Activated CD4-positive, alpha-beta T cell treated with anti-CD3 and anti-CD28 coated beads, Interleukin-2, amount 50 U/mL, for 48 hours (primary cell): ENCODE data around the gene HMCN2.

Experiments
- DNase-seq, 2 experiments: peaks; one replicate each; pipeline ENCODE4 v3.0.0-alpha.2; 2020

Gene HMCN2

DNA sequence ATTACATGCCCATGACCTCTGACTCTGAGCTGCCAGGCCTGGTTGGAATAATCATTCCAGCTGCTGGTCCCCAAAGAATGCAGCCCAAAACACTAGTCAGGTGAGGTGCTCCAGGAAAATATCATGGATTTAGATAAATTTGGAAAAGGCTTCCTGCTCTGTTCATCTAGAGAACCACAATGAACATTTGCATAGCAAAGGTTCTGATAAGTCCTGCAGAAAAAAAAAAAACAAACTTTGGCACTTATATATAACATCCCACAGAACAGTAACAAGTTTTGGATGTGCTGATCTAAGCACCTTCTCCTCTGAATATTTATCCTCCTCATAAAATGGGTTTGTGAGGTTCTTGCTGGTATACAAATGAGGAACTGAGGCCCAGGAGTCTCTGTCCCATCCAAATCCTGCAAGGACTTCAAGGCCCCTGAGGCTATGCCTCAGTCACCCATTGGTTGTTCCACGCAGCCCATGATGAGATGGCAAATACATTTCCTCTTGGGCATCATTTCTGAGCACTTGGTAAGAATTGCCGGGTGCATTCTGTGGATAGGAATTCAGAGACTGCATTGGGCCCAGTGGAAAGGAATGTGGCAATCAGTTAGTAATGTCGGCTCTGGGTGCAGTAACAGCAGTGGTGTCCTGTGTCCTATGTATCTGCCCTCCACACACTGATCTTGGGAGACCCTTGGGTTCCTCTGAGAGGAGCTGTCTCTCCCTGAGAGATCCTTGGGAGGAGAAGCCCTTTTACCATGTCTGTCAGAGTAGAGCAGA lies 105.8 kb downstream of the HMCN2 start:
- DNase-seq, result no peak

DNA sequence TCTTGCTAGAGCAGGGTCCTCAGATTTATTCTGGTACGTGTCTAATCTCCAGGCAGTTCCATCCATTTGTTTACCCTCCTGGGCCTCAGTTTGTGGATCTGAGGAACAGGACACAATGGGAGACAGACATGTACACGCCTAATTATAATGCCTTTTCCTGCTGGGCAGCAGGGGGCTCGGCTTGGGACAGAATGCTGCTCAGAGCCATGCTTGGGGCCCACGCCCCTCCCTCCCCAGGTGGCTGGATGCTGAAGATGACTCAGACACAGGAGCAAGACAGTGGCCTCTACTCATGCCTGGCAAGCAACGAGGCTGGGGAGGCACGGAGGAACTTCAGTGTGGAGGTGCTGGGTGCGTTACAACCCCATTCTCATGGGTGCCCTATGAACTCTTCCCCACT lies 106.5 kb downstream of the HMCN2 start:
- DNase-seq, result no peak

DNA sequence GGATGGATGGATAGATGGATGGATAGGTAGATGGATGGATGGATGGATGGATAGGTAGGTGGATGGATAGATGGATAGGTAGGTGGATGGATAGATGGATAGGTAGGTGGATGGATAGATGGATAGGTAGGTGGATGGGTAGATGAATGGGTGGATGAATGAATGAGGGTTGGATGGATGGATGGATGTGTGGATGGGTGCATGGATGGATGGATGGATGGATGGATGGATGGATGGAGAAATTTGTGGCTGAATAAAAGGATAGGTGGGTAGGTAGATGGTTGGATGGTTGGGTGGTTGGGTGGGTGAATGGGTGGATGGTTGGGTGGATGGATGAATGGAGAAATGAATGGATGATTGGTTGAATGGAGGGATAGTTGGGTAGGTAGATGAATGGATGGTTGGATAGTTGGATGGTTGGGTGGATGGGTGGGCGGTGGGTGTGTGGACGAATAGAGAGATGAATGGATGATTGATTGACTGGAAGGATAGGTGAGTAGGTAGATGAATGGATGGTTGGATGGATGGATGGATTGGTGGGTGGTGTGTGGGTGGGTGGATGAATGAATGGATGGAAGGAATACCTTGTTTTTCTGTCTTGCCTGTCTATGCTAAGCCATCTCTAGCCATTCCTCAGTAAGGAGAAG lies 108.2 kb downstream of the HMCN2 start:
- no peak for DNase-seq

- no peak for DNase-seq
Observed at GRCh38 chr9:130377612-130378011, 112.1 kb downstream of the HMCN2 start.

DNA sequence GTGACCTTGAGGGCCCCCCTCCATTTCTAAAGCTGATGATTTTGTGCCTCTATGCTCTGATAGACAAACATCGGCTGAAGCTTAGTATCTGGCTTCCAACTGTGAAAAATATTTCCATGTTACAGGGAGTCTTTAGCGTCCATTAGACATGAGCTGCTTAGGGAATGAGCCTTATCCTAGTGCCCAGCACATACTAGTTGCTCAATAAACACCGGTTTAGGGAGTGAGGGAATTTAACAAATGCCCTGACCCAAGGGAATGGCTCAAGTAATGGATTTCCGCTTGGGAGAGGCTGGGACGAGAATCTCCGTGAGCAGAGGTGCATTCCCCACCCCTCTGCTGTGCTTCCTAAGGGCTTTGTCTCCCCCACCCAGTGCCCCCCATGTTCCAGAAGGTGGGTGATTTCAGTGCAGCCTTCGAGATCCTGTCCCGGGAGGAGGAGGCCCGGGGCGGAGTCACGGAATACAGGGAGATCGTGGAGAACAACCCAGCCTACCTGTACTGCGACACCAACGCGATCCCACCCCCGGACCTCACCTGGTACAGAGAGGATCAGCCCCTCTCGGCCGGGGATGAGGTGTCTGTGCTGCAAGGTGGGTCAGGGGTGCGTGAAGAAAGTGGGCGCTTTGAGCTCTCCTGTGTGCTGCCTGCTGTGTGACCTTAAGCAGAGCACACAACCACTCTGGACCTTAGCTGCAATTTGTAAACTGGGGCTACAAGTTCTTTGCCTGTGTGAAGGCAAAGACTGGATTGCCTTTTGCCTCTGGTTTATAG lies 113.5 kb downstream of the HMCN2 start:
- no peak for DNase-seq

DNA sequence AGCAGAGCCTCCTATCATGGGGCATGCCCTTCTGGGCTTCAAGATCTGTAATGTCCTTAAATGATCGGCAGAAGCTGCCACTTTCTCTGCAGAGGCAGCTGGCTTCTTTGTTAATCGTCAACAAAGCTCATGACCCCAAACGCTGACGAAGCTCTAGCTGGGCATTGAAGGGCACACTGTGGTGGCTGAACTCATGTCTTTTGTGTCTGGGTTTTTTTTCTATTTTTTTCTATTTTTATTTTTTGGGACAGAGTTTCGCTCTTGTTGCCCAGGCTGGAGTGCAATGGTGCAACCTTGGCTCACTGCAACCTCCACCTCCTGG lies 114.0 kb downstream of the HMCN2 start:
- DNase-seq, result no peak

DNA sequence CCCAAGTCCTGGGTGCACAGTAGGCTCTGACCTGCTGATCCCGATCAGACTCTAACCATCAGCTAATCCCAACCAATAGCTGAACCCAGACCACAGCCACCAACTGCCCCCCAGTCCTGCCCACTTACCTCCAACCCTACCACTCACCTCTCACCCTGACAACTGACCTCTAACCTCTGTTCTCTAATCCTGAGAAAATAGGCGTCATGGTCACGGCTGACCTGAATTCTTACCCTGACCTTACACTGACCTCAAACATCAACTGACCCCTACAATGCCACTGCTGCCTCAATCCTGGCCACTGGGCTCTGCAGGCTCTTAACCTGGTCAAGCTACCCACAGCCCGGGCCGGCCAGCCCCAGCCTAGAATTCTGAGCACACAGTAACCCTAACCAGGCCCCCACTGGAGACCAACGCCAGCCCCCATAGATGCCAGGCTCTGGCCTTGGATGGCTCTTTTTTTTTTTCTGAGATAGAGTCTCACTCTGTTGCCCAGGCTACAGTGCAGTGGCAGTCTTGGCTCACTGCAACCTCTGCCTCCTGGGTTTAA lies 115.4 kb downstream of the HMCN2 start:
- DNase-seq, result no peak

GRCh38 chr9:130381660-130382059 lies 116.1 kb downstream of the HMCN2 start:
- no peak for DNase-seq

DNA sequence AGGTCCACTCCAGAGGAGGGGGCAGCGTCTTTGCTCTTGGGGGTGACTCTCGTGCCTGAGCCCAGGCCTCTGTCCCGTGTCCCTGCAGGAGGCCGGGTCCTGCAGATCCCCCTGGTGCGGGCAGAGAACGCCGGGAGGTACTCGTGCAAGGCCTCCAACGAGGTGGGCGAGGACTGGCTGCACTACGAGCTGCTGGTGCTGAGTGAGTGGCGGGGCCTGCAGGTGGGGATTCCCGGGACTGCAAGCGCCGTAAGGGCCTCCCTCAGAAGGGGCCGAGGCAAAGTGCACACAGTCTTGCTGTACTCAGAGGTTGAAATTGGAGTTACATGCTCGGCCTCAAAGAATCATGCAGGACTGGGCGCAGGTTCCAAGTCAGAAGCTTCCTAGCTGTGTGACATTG lies 116.5 kb downstream of the HMCN2 start:
- DNase-seq, result no peak

DNA sequence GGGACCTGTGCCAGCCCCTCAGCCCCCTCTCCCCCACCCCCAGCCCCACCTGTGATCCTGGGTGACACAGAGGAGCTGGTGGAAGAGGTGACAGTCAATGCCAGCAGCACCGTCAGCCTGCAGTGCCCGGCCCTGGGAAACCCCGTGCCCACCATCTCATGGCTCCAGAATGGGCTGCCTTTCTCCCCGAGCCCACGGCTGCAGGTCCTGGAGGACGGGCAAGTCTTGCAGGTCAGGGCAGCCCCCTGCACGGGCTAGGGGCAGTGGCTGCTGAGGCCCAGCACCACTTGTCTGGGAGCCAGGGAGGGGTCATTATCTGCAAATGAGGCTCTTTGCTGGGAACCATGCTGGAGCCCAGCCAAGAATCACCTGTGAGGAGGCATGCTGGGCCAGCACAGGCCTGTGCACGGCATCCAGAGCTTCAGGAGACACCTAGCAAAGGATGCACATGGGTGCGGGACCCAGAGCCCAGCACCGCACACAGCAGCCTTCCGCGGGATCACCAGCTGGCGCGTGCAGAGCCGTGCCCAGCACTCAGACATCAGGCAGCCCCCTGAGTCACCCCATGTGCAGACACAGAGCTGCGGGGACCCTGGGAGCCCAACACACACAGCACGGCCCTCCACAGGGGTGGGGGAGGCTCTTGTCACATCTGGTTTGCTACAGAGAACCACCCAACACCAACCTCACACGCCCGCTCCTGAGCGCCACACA lies 117.2 kb downstream of the HMCN2 start:
- DNase-seq, result no peak

DNA sequence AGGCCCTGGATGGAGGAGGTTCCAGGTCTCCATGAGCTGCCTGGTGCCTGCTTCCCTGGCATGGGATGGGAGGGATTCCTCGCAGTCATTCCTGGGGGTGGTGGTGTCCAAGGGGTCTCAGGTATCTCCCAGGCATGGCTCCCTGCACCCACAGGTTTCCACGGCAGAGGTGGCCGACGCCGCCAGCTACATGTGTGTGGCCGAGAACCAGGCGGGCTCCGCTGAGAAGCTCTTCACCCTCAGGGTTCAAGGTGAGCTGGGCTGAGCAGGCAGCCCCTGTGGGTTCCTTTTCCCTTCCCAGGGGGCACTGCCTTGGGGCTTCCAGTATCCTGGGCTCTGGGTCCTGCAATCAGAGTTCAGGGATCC lies 117.8 kb downstream of the HMCN2 start:
- DNase-seq, result no peak

- no peak for DNase-seq
Observed at GRCh38 chr9:130383979-130384676, 118.6 kb downstream of the HMCN2 start.

DNA sequence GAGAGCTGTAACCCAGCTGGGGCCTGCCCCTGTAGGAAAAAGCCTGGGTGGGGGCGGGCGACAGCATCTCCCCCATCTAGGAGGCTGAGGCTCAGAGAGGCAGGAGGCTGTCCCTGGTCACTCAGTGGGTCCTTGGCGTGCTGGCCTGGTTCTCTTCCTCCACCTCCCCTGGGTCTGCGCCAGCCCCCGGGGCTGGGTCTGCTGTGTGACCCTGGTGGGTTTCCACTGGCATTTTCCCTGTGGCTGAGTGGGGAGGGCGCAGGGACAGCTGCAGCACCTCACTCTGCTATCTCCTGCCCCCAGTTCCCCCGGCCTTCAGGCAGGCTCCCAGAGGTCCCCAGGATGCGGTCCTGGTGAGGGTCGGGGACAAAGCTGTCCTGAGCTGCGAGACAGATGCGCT lies 119.7 kb downstream of the HMCN2 start:
- no peak for DNase-seq

- no peak for DNase-seq
Observed at GRCh38 chr9:130387398-130387797, 121.8 kb downstream of the HMCN2 start.

GRCh38 chr9:130387905-130388304 lies 122.3 kb downstream of the HMCN2 start:
- no peak for DNase-seq

DNA sequence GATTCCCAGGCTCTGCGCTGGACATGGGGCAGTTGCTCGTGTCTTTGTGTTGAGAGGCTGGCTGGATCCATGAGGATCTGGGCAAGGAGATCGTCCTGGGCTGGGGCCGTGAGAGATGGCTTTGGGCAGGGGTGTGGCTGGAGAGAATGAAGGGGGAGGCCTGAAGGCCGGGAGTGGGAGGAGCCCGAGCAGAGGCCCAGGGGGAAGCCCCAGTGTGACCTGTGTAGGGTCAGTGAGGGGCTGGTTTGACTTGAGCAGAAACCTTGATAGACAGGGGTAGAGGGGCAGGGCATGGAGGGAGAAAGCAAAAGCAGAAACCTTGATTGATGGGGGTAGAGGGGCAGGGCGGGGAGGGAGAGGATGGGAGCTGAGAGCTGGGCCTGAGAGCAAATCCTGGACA lies 124.8 kb downstream of the HMCN2 start:
- DNase-seq, result no peak

GRCh38 chr9:130390986-130391385 lies 125.4 kb downstream of the HMCN2 start:
- DNase-seq, result no peak

DNA sequence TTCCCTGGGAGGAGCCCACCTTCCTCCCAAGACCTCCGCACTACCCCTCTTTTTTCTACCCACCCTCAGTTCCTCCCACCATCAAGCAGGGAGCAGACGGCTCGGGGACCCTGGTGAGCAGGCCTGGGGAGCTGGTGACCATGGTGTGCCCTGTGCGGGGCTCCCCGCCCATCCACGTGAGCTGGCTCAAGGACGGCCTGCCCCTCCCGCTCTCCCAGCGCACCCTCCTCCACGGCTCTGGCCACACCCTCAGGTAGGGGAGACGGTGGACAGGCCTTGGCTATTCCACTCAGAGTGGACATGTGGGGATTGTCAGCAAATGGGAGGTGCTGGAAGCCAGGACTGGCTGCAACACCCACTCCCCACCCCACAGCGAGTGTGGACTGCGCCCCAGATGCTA lies 126.3 kb downstream of the HMCN2 start:
- no peak for DNase-seq

GRCh38 chr9:130393681-130394071 lies 128.1 kb downstream of the HMCN2 start:
- DNase-seq, result no peak

- DNase-seq, result no peak
Observed at GRCh38 chr9:130394320-130394719, 128.8 kb downstream of the HMCN2 start.

DNA sequence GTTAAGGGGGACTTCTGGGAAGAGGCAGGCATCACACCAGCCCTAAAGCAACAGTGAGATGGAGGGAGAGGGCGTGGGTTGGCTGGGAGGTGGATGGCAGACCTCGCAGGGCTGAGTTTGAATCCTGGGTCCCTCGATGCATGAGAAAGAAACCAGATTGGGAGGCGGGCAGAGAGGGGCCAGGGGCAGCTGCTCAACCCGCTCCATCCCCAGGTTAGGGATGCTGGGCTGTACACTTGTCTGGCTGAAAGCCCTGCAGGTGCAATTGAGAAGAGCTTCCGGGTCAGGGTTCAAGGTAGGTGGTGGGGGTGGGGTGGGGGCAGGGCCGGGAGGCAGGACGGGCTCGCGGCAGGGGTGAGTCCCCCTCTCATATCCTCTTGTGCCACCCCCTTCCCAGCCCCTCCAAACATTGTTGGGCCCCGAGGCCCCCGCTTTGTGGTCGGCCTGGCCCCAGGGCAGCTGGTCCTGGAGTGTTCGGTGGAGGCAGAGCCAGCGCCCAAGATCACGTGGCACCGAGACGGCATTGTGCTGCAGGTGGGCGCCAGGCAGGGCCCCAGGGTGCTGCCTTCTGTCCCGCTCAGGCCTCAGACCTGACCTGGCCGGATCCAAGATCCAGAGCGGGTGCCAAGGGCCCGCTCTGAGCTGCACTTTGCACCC lies 129.4 kb downstream of the HMCN2 start:
- DNase-seq, result no peak

DNA sequence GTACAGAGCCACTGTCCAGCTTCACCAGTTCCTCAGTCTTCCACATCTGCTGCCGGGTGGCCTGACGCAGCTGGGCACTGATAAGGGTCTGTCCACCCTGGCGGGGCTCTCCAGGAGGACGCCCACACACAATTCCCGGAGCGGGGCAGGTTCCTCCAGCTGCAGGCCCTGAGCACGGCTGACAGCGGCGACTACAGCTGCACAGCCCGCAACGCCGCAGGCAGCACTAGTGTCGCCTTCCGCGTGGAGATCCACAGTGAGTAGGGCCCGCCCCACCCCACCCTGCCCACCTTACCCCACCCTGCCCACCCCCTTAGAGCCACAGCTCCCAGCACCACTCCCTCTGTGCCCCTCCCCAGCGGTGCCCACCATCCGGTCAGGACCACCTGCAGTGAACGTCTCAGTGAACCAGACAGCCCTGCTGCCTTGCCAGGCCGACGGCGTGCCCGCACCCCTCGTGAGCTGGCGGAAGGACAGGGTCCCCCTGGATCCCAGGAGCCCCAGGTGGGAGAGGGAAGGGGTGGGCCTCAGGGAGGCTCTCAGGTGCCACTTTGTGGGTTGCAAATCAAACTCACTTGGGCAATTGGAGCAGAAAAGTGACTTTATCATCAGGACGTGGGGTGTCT lies 130.4 kb downstream of the HMCN2 start:
- no peak for DNase-seq
